GM19438 (cell line): ENCODE results near the gene GPR179.

Experiments
- ATAC-seq: cut with Tn5 transposase; IDR thresholded peaks from one replicate; pipeline ENCODE4 v1.9.1; 2021; ENCODE audit warnings: low read depth; ENCODE audit not compliant: unreplicated experiment

Gene GPR179

DNA sequence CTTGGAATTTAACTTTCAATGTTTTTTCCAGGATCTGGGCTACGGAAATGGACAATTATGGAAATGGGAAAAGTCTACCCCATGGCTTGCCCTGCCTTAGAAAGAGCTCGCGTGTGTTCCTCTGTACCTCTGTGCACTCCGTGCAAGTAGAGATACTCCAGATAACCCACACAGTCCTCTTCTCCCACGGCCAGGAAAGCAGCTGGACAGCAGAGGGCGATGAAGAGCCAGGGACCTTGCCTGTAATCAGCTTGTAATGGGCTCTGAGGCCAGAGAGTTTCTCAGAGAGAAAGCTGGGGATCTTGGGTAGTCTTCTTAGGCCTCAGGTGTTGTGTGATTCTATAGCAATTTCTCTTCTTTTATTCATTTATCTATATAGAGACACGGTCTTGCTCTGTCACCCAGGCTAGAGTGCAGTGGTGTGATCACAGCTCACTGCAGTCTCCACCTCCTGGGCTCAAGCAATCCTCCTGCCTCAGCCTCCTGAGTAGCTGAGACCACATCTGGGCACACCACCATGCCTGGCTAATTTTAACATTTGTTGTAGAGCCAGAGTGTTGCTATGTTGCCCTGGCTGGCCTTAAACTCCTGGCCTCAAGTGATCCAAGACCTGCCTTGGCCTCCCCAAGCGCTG, 5.5 kb upstream of the GPR179 start:
- no peak for ATAC-seq

DNA sequence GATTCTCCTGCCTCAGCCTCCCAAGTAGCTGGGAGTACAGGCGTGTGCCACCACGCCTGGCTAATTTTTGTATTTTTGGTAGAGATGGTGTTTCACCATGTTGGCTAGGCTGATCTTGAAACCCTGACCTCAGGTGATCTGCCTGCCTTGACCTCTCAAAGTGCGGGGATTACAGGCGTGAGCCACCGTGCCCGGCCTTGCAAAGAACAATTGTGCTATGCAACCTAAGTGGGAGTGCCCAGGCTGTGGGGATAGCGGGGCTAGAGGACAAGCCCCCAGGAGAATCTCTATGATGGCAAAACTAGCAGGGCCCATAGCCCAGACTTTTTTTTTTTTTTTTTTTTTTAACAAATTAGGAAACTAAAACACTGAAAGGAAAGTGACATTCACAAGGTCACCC, 2.0 kb upstream of the GPR179 start:
- no peak for ATAC-seq

DNA sequence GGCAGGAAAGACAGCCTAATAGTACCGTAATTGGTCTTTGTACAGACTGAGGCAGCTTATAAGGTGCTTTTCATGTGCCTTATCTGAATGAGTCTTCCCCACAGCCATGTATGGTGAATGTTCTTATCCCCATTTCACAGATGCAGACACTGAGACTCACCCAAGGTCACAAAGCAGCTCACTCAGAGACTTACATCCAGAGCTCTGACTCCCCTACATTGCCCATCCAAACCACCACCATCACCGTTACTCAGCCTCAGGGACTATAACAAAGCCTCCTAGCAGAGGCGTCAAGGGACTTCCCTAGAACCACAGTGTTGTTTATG, 627 bp upstream of the GPR179 start:
- no peak for ATAC-seq

- ATAC-seq: no peak
These were observed 709 bp downstream of the GPR179 start for GRCh38 chr17:38342886-38343607.

GRCh38 chr17:38341035-38341721, 2.6 kb downstream of the GPR179 start:
- ATAC-seq: no peak

DNA sequence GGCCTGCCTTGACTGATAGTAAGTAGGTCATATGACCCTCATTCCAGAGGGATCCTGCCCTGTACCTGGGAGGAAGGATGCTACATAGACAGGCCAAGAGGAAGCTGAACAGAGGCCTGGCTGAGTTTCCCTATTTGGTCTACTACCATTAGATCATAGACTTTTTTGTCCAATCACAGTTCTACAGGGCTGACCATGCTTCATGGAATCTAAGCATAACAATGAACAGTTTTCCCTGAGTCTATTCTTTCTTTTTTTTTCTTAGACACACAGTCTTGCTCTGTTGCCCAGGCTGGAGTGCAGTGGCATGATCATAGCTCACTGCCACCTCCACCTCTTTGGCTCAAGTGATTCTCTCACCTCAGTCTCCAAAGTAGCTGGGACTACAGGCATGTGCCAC, 3.9 kb downstream of the GPR179 start:
- ATAC-seq: no peak

DNA sequence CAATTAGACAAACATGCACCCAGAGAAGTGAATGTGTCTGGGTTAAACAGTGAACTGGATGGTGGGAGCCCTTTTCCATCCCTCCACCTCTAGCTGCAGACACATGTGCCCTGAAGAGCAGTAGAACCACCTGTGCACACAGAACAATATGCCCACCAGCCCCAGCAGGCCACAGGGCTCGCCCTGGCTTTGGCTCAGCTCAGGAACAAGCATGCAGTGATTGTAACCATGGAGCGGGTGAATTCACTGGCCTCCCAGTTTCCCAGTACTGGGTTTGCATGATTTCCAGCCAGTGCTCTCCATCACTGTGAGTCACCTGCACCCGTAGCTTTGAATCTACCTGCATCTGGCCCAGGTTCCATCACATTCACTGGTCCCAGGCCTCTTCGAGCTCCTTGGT, 5.2 kb downstream of the GPR179 start:
- no peak for ATAC-seq

- ATAC-seq: no peak
These were observed 5.7 kb downstream of the GPR179 start for GRCh38 chr17:38338053-38338452.

DNA sequence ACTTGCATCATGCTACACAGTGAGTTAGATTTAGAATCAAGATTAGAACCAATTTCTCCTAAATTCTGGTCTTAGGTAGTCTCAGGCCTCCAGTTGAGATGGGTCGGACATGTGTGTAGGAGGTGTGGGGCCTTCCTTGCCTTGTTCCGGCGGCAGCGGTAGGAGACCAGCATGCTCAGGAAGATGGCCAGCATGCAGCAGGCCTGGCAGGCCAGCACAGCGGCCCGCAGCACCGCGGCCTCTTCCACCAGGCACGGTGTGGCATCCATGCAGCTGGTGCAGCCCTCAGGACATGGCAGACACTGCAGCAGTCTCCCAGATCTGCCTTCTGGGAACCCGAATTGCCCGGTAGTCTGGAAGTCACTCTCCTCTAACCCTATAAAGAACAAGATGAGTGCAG, 6.9 kb downstream of the GPR179 start:
- ATAC-seq: no peak

GRCh38 chr17:38334480-38335364, 9.0 kb downstream of the GPR179 start:
- no peak for ATAC-seq

- no peak for ATAC-seq
These were observed 10.0 kb downstream of the GPR179 start for GRCh38 chr17:38333635-38334295.

DNA sequence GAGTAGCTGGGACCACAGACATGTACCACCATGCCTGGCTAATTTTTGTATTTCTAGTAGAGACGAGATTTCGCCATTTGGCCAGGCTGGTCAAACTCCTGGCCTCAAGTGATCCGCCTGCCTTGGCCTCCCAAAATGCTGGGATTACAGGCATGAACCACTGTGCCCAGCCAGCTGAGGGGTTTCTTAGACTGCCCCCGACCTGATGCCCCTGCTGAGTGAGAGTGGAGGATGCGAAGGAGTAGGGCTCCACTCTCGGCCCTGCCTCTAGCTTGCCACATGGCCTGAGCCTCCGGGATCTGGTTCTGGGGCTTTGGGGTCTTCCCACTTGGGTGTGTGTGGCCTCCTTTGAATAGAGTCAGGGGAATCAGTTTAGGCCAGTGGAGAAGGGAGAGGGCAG, 11.0 kb downstream of the GPR179 start:
- ATAC-seq: no peak

DNA sequence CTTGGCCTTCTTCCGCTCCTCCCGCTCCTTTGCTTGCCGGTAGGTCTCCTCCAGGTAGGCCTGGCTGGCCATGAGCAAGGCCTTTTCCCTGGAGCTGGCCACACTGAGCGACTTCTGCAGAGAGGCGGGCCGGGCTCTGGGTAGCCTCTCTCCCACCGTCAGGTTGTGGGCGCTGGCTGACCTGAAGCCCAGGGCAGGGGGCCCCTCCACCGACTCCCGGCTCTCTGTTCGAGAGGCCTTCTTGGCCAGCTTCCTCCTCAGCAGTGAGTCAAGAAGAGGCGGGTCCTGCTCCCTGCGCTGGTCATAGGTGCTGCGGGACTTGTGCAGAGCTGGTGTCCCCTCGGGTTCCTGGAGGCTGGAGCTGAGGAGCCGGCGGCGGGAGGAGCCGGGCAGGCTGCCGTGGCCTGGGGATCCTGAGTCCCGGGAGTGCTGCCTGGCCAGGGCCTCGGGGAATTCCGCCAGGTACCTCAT, 12.8 kb downstream of the GPR179 start:
- ATAC-seq: no peak

DNA sequence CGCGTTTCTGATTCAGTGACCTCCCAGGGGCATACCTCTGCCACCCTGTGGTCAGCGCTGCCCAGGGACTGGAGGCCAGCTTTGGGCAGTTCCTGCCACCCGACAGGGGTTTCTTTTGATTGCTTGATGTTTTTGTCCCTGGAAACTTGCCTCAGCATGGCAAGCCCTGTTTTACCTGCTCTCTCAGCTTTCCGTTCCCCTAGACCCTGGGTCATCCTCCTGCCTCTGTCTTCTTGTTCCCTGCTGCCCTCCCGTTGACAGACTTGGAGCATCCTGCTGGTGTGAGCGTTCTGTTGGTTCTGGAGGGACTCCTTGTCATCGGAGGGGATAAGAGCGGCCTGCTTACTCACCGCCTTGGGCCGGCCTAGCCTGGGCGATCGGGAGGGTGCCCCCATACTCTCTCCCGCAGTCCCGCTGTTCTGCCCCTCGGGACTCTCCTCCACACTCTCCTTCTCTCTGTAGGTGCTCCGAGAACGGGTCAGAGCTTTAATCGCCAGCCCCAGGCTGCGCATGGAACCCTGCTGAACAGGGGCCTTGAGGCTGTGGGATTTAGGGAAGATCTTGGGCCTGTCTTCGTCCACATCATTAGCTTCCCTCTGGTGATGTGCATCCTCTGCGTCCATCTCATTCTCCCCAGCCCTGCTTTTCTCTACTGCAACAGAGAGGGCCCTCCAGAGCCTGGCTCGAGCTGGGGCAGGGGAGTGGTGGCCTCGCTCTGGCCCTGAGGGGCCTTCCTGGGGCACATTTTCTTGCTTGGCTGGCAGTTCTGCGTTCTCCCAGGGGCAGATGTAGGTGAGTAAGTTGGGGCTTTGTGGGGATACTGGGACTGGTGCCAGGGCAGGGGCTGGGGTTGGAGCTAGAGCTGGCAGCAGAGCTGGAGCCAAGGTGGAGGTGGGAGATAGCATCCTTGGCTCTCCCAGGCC, 13.7 kb downstream of the GPR179 start:
- no peak for ATAC-seq

- no peak for ATAC-seq
These were observed 14.5 kb downstream of the GPR179 start for GRCh38 chr17:38329284-38329683.

GRCh38 chr17:38328620-38329019, 15.1 kb downstream of the GPR179 start:
- no peak for ATAC-seq

- ATAC-seq: no peak
These were observed 15.8 kb downstream of the GPR179 start for GRCh38 chr17:38327936-38328335.

DNA sequence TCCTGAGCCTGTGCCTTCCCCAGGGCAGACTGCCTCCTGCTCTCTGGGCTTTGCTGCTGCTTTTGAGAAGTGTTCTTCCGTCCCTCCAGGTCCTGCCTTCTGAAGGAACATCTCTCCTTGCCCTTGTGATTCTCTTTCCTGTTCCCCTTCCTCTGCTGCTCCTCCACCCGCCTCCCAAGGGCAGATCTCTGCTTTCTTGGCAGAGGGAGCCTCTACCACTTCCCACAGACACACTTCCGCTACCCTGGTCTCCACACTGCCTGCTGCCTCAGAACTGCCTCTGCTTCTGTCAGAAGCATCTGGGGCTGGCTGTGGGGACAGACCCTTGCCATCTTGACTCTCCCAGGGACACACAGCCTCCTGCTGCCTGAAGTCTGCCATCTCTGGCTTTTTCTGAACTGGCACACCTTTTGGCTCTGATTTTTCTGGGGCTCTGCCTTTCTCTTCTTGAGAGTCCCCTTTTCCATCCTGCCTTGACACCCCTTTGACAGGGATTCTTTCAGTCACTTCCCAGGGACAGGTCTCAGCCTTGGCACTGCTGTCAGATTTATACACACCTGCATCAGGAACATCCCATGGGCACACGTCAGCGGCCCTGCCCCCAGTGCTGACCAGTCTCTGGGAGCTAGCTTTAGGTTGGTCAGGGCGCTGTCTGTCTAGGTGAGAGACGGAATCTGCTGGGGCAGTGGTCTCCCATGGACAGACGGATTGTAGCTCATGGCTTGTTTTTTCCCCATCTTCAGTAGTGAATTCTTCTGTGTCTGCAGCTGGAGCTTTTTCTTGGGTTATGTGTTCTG, 16.6 kb downstream of the GPR179 start:
- ATAC-seq: no peak
